CD14-positive monocyte (primary cell): ENCODE results near the gene NAT14. TPM values are rescaled to one million over a fixed set of nuclear protein-coding genes. Genes with fewer than 3 reads are reported as not detected.

Source experiments
- DNase-seq, 3 donors: peaks; one replicate each; pipeline ENCODE4 v3.0.0-alpha.2; 2011 to 2022
- H2AFZ ChIP-seq: 2 replicates; pipeline ENCODE4 v1.6.0; 2012; ENCODE audit warnings: mild to moderate bottlenecking, low read depth, low read length, inconsistent platforms; ENCODE audit not compliant: insufficient read depth, poor library complexity, severe bottlenecking
- H3K27ac ChIP-seq, 2 donors: 1 replicate in 1 of 2; 2 replicates in 1 of 2; pipeline ENCODE4 v1.5.1; 2012 to 2013; ENCODE audit warnings: low read length in 2 of 2, control low read depth in 1 of 2, inconsistent platforms in 1 of 2, low read depth in 1 of 2, mild to moderate bottlenecking in 1 of 2
- H3K27me3 ChIP-seq, 2 donors: one replicate each; pipeline versions ENCODE4 v1.6.0 to v1.6.1; 2011 to 2013; ENCODE audit warnings: low read length in 2 of 2; ENCODE audit not compliant: control insufficient read depth in 2 of 2, insufficient read depth in 2 of 2
- H3K36me3 ChIP-seq, 2 donors: replicated peaks in 1 of 2; 1 replicate in 1 of 2; 2 replicates in 1 of 2; pipeline versions ENCODE4 v1.5.1 to v1.6.1; 2012 to 2013; ENCODE audit warnings: low read length in 2 of 2, control low read depth in 1 of 2, inconsistent platforms in 1 of 2, mild to moderate bottlenecking in 1 of 2; ENCODE audit not compliant: insufficient read depth in 2 of 2, control insufficient read depth in 1 of 2
- H3K4me1 ChIP-seq, 2 donors: 1 replicate in 1 of 2; 2 replicates in 1 of 2; pipeline versions ENCODE4 v1.5.1 to v1.6.1; 2012 to 2013; ENCODE audit warnings: low read length in 2 of 2, control low read depth in 1 of 2, inconsistent platforms in 1 of 2, mild to moderate bottlenecking in 1 of 2, moderate library complexity in 1 of 2; ENCODE audit not compliant: insufficient read depth in 2 of 2, control insufficient read depth in 1 of 2
- H3K4me2 ChIP-seq: replicated peaks from 2 replicates; pipeline ENCODE3; 2012; ENCODE audit warnings: low read length, moderate library complexity, mild to moderate bottlenecking; ENCODE audit not compliant: poor library complexity, severe bottlenecking; ENCODE audit errors: extremely low read depth
- H3K4me3 ChIP-seq, 3 experiments: fragments of 200-600 bp in 1 of 3; sonication (generic) in 1 of 3; replicated peaks in 1 of 3; 1 replicate in 2 of 3; 2 replicates in 1 of 3; pipeline ENCODE4 v1.5.1; 2011 to 2013; ENCODE audit warnings: low read length in 3 of 3, mild to moderate bottlenecking in 3 of 3, control low read depth in 2 of 3, low read depth in 2 of 3, inconsistent platforms in 1 of 3, moderate library complexity in 1 of 3
- H3K79me2 ChIP-seq: 2 replicates; pipeline ENCODE4 v1.6.0; 2012; ENCODE audit warnings: mild to moderate bottlenecking, control low read depth, inconsistent platforms, low read length, moderate library complexity; ENCODE audit not compliant: insufficient read depth
- H3K9ac ChIP-seq: 2 replicates; pipeline ENCODE4 v1.6.0; 2017; ENCODE audit warnings: low read length, mild to moderate bottlenecking; ENCODE audit not compliant: insufficient read depth, poor library complexity, severe bottlenecking
- H3K9me3 ChIP-seq, 2 donors: replicated peaks in 1 of 2; 1 replicate in 1 of 2; 2 replicates in 1 of 2; pipeline versions ENCODE4 v1.5.1 to v1.6.1; 2012 to 2013; ENCODE audit warnings: low read length in 2 of 2, control low read depth in 1 of 2; ENCODE audit not compliant: control insufficient read depth in 1 of 2, insufficient read depth in 1 of 2
- H4K20me1 ChIP-seq: 2 replicates; pipeline ENCODE4 v1.6.0; 2012; ENCODE audit warnings: mild to moderate bottlenecking, low read length, control low read depth, moderate library complexity; ENCODE audit not compliant: insufficient read depth
- H3K27ac Mint-ChIP-seq, 7 donors: one replicate each; pipeline ENCODE4 v1.8.0; 2020; ENCODE audit warnings: mild to moderate bottlenecking in 7 of 7, mixed read lengths in 7 of 7, moderate library complexity in 6 of 7, inconsistent platforms in 2 of 7
- H3K27me3 Mint-ChIP-seq, 3 donors: one replicate each; pipeline ENCODE4 v1.8.0; 2021 to 2022; ENCODE audit warnings: low read depth in 3 of 3, mild to moderate bottlenecking in 3 of 3, mixed read lengths in 3 of 3, moderate library complexity in 3 of 3, inconsistent platforms in 1 of 3
- H3K36me3 Mint-ChIP-seq, 2 donors: one replicate each; pipeline ENCODE4 v1.8.0; 2020; ENCODE audit warnings: mixed read lengths in 2 of 2, inconsistent platforms in 1 of 2, mild to moderate bottlenecking in 1 of 2
- H3K4me1 Mint-ChIP-seq: one replicate; pipeline ENCODE4 v1.8.0; 2020; ENCODE audit warnings: mild to moderate bottlenecking, mixed read lengths
- H3K4me3 Mint-ChIP-seq, 2 donors: one replicate each; pipeline ENCODE4 v1.8.0; 2020; ENCODE audit warnings: mild to moderate bottlenecking in 2 of 2, mixed read lengths in 2 of 2, moderate library complexity in 1 of 2
- H3K9me3 Mint-ChIP-seq, 7 donors: one replicate each; pipeline ENCODE4 v1.8.0; 2020 to 2022; ENCODE audit warnings: mixed read lengths in 7 of 7, mild to moderate bottlenecking in 6 of 7, moderate library complexity in 6 of 7, inconsistent platforms in 2 of 7
- WGBS: methylation state at CpG from one replicate; pipeline ENCODE4 v1.1.5; 2013; ENCODE audit warnings: missing lambda C conversion rate; ENCODE audit not compliant: insufficient coverage; 5-methylcytosine and 5-hydroxymethylcytosine counted together
- intact Hi-C, 2 donors: fragments of 100-400 bp; cut with micrococcal nuclease; formaldehyde crosslinking; loops; one replicate each; pipeline versions ENCODE4 v1.15.0 to v1.15.1; 2023
- polyA plus RNA-seq, 3 donors: library from polyadenylated mRNA; depleted of rRNA in 1 of 3; unstranded in 2 of 3; stranded (reverse) in 1 of 3; fragments of 300-500 nt in 2 of 3; fragments of >200 nt in 1 of 3; fragmentation: Illumina TruSeq in 2 of 3; gene quantifications; 1 replicate in 2 of 3; 2 replicates in 1 of 3; pipeline ENCODE4 v1.2.3, GENCODE V29; 2012 to 2021
- TF ChIP-seq, protein P1 (sequence below): fragments of 200-600 bp; IDR thresholded peaks from one replicate; pipeline ENCODE4 v1.8.0; 2022; ENCODE audit warnings: antibody characterized with exemption, mild to moderate bottlenecking

Gene NAT14
- polyA plus RNA-seq, 3 donors, result 1.5 to 2.2 (median 1.9) TPM

DNA sequence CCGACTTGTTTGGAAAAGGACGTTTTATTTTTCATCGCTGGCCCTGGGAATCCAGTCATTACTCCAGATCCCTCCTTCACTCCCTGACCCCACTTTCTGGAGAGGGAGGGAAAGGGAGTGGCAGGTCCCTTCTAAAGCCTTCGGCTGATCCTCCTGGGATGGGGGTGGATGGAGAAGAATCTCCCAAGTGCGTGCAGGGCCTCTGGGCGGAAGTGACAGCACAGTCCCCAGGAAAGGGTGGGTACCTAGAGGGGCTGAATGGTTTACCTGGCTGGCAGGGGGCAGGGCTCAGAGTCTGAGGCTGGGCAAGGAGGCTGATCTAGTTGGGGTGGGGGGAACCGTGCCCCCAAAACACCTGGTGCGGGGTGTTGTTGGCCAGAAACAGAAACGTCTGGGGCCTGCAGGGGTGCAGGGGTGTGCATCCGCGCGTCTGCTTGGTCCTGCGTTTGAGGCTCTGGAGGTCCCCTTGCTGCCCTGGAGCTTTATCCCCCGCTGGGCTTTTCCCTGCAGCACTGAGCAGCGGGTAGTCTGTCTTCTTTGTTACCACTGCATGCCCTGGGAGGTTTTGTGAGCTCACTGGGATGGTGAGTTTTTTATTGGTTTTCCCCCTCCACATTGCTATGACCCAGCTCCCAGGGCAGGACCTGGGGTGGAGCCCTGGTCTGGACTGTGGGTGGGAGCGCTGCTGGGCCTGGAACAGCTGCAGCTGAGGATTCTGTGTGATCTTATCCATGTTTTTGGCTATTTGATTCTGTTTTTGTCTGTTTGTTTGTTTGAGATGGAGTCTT, 11.6 kb upstream of the NAT14 start:
- H3K79me2 ChIP-seq, result peaks cover 15% of the 10 kb centered on the region
- H3K4me1 Mint-ChIP-seq, result peaks cover 23% of the 10 kb centered on the region
- H3K4me1 ChIP-seq, result peaks cover 16 to 21% of the 10 kb centered on the region in 2 donors
- H3K9ac ChIP-seq, result no peak overlapping the region
- H3K4me2 ChIP-seq, result no peak overlapping the region
- DNase-seq, result no peak
- H3K27ac ChIP-seq, result no peak overlapping the region
- H3K9me3 Mint-ChIP-seq, result peaks cover 0 to 3% (median 0%) of the 10 kb centered on the region in 7 donors
- H3K27ac Mint-ChIP-seq, result peak overlapping the region in 2 of 7 donors; percentile 16 to 27
- no peaks in the 10 kb centered on the region for H3K36me3 Mint-ChIP-seq
- peaks cover 9% of the 10 kb centered on the region for H4K20me1 ChIP-seq
- peak overlapping the region in 1 of 2 donors; percentile 24 for H3K4me3 Mint-ChIP-seq
- H2AFZ ChIP-seq, result no peak overlapping the region
- no peaks in the 10 kb centered on the region for H3K9me3 ChIP-seq
- intact Hi-C loops, result no loop called here
- TF ChIP-seq, protein P1, sequence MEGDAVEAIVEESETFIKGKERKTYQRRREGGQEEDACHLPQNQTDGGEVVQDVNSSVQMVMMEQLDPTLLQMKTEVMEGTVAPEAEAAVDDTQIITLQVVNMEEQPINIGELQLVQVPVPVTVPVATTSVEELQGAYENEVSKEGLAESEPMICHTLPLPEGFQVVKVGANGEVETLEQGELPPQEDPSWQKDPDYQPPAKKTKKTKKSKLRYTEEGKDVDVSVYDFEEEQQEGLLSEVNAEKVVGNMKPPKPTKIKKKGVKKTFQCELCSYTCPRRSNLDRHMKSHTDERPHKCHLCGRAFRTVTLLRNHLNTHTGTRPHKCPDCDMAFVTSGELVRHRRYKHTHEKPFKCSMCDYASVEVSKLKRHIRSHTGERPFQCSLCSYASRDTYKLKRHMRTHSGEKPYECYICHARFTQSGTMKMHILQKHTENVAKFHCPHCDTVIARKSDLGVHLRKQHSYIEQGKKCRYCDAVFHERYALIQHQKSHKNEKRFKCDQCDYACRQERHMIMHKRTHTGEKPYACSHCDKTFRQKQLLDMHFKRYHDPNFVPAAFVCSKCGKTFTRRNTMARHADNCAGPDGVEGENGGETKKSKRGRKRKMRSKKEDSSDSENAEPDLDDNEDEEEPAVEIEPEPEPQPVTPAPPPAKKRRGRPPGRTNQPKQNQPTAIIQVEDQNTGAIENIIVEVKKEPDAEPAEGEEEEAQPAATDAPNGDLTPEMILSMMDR, result no peak
- no peak overlapping the region for H3K4me3 ChIP-seq
- WGBS, result 89% methylated on average over 9 of the region's 16 CpGs
- no peaks in the 10 kb centered on the region for H3K27me3 ChIP-seq
- H3K36me3 ChIP-seq, result no peaks in the 10 kb centered on the region
- peaks cover 0 to 6% (median 2%) of the 10 kb centered on the region in 3 donors for H3K27me3 Mint-ChIP-seq

DNA sequence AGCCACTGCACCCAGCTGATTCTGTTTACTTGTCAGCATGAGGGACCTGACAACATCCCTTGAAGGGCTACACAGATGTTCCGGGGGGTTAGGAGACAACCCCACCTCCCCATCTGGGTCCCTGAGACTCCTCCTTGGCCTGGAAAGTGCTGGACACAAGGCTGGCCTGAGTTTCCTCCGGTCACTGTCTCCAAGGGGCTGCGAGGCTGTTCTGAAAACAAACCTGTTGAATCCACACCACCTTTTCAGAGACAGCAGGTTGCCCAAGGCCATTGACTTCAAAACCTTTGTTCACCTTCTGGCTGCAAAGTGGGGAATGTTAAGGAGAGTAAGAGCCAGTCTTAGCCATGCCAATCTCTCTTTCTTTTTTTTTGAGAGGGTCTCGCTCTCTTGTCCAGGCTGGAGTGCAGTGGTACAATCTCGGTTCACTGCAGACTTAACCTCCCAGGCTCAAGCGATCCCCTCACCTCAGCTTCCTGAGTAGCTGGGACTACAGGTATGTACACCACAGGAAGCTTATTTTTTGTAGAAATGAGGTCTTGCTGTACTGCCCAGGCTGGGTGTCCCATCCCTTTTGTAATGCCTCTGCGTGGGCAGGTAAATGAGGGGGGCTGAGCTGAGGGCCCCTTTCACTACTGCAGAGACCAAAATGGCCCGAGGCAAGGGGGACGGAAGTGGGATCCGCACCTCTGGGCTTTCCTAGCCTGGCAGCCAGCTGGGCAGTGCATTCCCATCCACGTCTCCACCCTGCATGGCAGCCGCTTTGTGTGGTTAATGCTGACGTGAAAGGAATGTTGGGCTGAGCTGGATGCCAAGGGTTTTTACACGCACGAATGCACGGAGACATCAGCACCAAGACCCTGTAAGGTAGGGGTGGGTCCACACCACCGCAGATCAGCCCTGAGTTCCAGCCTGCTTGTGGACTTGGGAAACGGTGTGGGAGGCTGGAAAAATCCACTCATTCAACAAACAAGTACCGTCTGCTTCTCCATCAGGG, 10.4 kb upstream of the NAT14 start:
- no peaks in the 10 kb centered on the region for H3K9me3 ChIP-seq
- no peak for DNase-seq
- H2AFZ ChIP-seq, result no peak overlapping the region
- TF ChIP-seq, protein P1, result no peak
- peaks cover 20% of the 10 kb centered on the region for H4K20me1 ChIP-seq
- peaks cover 23% of the 10 kb centered on the region for H3K79me2 ChIP-seq
- intact Hi-C loops, result no loop called here
- peaks cover 0 to under 1% of the 10 kb centered on the region in 2 donors for H3K36me3 Mint-ChIP-seq
- H3K4me3 Mint-ChIP-seq, result no peak overlapping the region
- H3K9ac ChIP-seq, result no peak overlapping the region
- 99% methylated on average over 9 of the region's 19 CpGs for WGBS
- H3K4me1 Mint-ChIP-seq, result peaks cover 30% of the 10 kb centered on the region
- H3K4me2 ChIP-seq, result no peak overlapping the region
- H3K36me3 ChIP-seq, result no peaks in the 10 kb centered on the region
- peaks cover 16 to 21% of the 10 kb centered on the region in 2 donors for H3K4me1 ChIP-seq
- H3K4me3 ChIP-seq, result no peak overlapping the region
- H3K27me3 ChIP-seq, result no peaks in the 10 kb centered on the region
- H3K27ac ChIP-seq, result no peak overlapping the region
- H3K27me3 Mint-ChIP-seq, result peaks cover 0 to 6% (median 2%) of the 10 kb centered on the region in 3 donors
- H3K27ac Mint-ChIP-seq, result peak overlapping the region in 2 of 7 donors; percentile 69 to 89
- H3K9me3 Mint-ChIP-seq, result peaks cover 0 to 3% (median 0%) of the 10 kb centered on the region in 7 donors
